HepG2 (cell line): Measurements from ENCODE around the gene PLS1. TPM values are rescaled to one million over a fixed set of nuclear protein-coding genes. Genes with fewer than 3 reads are reported as not detected.

Source experiments
- ATAC-seq: fragments of 200-7000 bp; cut with Tn5 transposase; 3 replicates; pipeline ENCODE4 v1.9.1; 2020; ENCODE audit warnings: mild to moderate bottlenecking, moderate library complexity
- BruUV-seq: library from RNA; stranded (reverse); fragments of 400-500 nt; replicated peaks from 2 replicates; lab custom pipeline; 2021; lab: Mats Ljungman, UMichigan
- CTCF ChIA-PET: fragments of 300-600 bp; formaldehyde crosslinking; extraction: SDS; loops from one replicate; lab custom pipeline; 2021; ENCODE audit warnings: low total read pairs, inconsistent platforms, low intra/inter-chr PET ratio; lab: Yijun Ruan, JAX
- POLR2A ChIA-PET: fragments of 350-600 bp; sonication (Branson Sonifier 250); formaldehyde crosslinking; loops from one replicate; lab custom pipeline; 2020; ENCODE audit warnings: antibody characterized with exemption, inconsistent platforms; lab: Yijun Ruan, JAX
- DNase-seq: peaks from one replicate; pipeline ENCODE4 v3.0.0-alpha.2; 2015; ENCODE audit warnings: low spot score
- FAIRE-seq: peaks from 3 replicates; lab custom pipeline; 2011; peaks lifted over from hg19 to GRCh38; lab: Jason Lieb, UNC
- H2AFZ ChIP-seq: one replicate; pipeline ENCODE4 v1.6.1; 2011; ENCODE audit warnings: low read length, inconsistent platforms
- H3K27ac ChIP-seq: fragments of 300-600 bp; 3 replicates; pipeline ENCODE4 v1.8.0; 2011; ENCODE audit warnings: mixed run types, mild to moderate bottlenecking, mixed read lengths, low read length, inconsistent platforms; ENCODE audit not compliant: insufficient read depth; ENCODE audit errors: extremely low read length
- H3K27me3 ChIP-seq, 2 experiments: fragments of 200-600 bp in 1 of 2; 2 replicates in 1 of 2; 3 replicates in 1 of 2; pipeline versions ENCODE4 v1.6.0 to v1.8.0; 2011; ENCODE audit warnings: low read length in 2 of 2, mild to moderate bottlenecking in 2 of 2, moderate library complexity in 2 of 2, inconsistent platforms in 1 of 2; ENCODE audit not compliant: insufficient read depth in 2 of 2, control insufficient read depth in 1 of 2
- H3K36me3 ChIP-seq, 2 experiments: fragments of 200-600 bp in 1 of 2; replicated peaks in 1 of 2; 2 replicates in 1 of 2; 3 replicates in 1 of 2; pipeline versions ENCODE4 v1.5.1 to v1.8.0; 2011; ENCODE audit warnings: low read length in 2 of 2, inconsistent platforms in 1 of 2; ENCODE audit not compliant: insufficient read depth in 2 of 2, control insufficient read depth in 1 of 2
- H3K4me1 ChIP-seq: 2 replicates; pipeline ENCODE4 v1.5.1; 2012; ENCODE audit warnings: low read length, inconsistent platforms; ENCODE audit not compliant: insufficient read depth
- H3K4me2 ChIP-seq: 2 replicates; pipeline ENCODE4 v1.6.0; 2011; ENCODE audit warnings: low read depth, low read length, inconsistent platforms
- H3K4me3 ChIP-seq, 3 experiments: fragments of 200-600 bp in 1 of 3; sonication (generic), shearing (Covaris generic) in 1 of 3; replicated peaks in 1 of 3; 2 replicates each; pipeline ENCODE4 v1.5.1; 2011 to 2016; ENCODE audit warnings: low read length in 3 of 3, inconsistent platforms in 2 of 3, low read depth in 2 of 3, mild to moderate bottlenecking in 2 of 3, control low read depth in 1 of 3, mixed read lengths in 1 of 3; ENCODE audit not compliant: insufficient read depth in 1 of 3
- H3K79me2 ChIP-seq: one replicate; pipeline ENCODE4 v1.6.1; 2011; ENCODE audit warnings: low read length, inconsistent platforms; ENCODE audit not compliant: insufficient read depth
- H3K9ac ChIP-seq: 2 replicates; pipeline ENCODE4 v1.6.0; 2011; ENCODE audit warnings: mild to moderate bottlenecking, low read depth, low read length, inconsistent platforms; ENCODE audit not compliant: insufficient read depth
- H3K9me3 ChIP-seq: 2 replicates; pipeline ENCODE4 v1.5.1; 2012; ENCODE audit warnings: mild to moderate bottlenecking, low read length
- H4K20me1 ChIP-seq: 2 replicates; pipeline ENCODE4 v1.6.0; 2011; ENCODE audit warnings: inconsistent platforms, mild to moderate bottlenecking, low read length, moderate library complexity; ENCODE audit not compliant: insufficient read depth
- ARID3A ChIP-seq: IDR thresholded peaks from 2 replicates; pipeline ENCODE4 v1.6.1; 2012; ENCODE audit warnings: low read depth, low read length, improper control_type of control experiment
- KLF13 ChIP-seq: sonication (generic); formaldehyde crosslinking; IDR thresholded peaks from 2 replicates; pipeline ENCODE4 v1.4.0; 2020; ENCODE audit warnings: mild to moderate bottlenecking, missing genetic modification reagents
- SMAD9 ChIP-seq: sonication (generic); formaldehyde crosslinking; IDR thresholded peaks from 2 replicates; pipeline ENCODE4 v1.5.1; 2020; ENCODE audit warnings: mild to moderate bottlenecking, missing genetic modification reagents
- ZKSCAN8 ChIP-seq: IDR thresholded peaks from 2 replicates; pipeline ENCODE4 v1.6.1; 2016; ENCODE audit warnings: borderline replicate concordance, missing genetic modification reagents, missing compliant biosample characterization
- ZNF17 ChIP-seq: sonication (generic); formaldehyde crosslinking; IDR thresholded peaks from 2 replicates; pipeline ENCODE4 v1.5.0; 2020; ENCODE audit warnings: mild to moderate bottlenecking, missing genetic modification reagents
- ZNF207 ChIP-seq: fragments of 450-650 bp; IDR thresholded peaks from 2 replicates; pipeline ENCODE4 v1.6.1; 2016; ENCODE audit warnings: antibody characterized with exemption, borderline replicate concordance
- ZNF253 ChIP-seq: sonication (generic); formaldehyde crosslinking; IDR thresholded peaks from 2 replicates; pipeline ENCODE4 v1.8.0; 2022; ENCODE audit warnings: mild to moderate bottlenecking, missing genetic modification reagents, borderline replicate concordance
- ZNF446 ChIP-seq: sonication (generic); formaldehyde crosslinking; IDR thresholded peaks from 2 replicates; pipeline ENCODE4 v1.5.0; 2020; ENCODE audit warnings: mild to moderate bottlenecking, missing genetic modification reagents
- ZNF557 ChIP-seq: sonication (generic); formaldehyde crosslinking; IDR thresholded peaks from 2 replicates; pipeline ENCODE4 v1.4.0; 2020; ENCODE audit warnings: missing genetic modification reagents
- ZNF652 ChIP-seq: IDR thresholded peaks from 2 replicates; pipeline ENCODE4 v1.6.1; 2016; ENCODE audit warnings: low read depth, borderline replicate concordance
- WGBS: methylation state at CpG from one replicate; pipeline ENCODE4 v1.1.6; 2017; ENCODE audit warnings: low lambda C conversion rate; 5-methylcytosine and 5-hydroxymethylcytosine counted together
- in situ Hi-C: cut with HindIII; loops from 2 replicates; pipeline ENCODE4 v1.10.0; 2017; ENCODE audit warnings: low pct_unique_long_range_greater_than_20kb; ENCODE audit not compliant: extremely low pct_ligation_motif_present
- intact Hi-C: fragments of 100-400 bp; cut with micrococcal nuclease; formaldehyde crosslinking; loops from one replicate; pipeline ENCODE4 v1.10.0; 2022; ENCODE audit not compliant: unreplicated experiment
- polyA plus RNA-seq, 8 experiments: library from polyadenylated mRNA; depleted of rRNA in 3 of 8; stranded (reverse) in 7 of 8; unstranded in 1 of 8; fragments of >200 nt; fragmentation: Illumina TruSeq in 4 of 8; extraction: Trizol in 4 of 8; gene quantifications; 2 replicates each; pipeline versions ENCODE4 v1.2.1 to v1.2.3, GENCODE V29; 2011 to 2016; ENCODE audit warnings: low read depth in 4 of 8, missing spikeins in 1 of 8, mixed read lengths in 1 of 8; ENCODE audit not compliant: insufficient read depth in 1 of 8
- total RNA-seq, 5 experiments: library from RNA; depleted of rRNA; stranded (reverse); fragments of >200 nt; fragmentation: Illumina TruSeq; extraction: Trizol; gene quantifications; 2 replicates each; pipeline ENCODE4 v1.2.3, GENCODE V29; 2016; ENCODE audit warnings: low read depth in 1 of 5
- TF ChIP-seq, protein P1 (sequence below): sonication (generic); formaldehyde crosslinking; IDR thresholded peaks from 2 replicates; pipeline ENCODE4 v1.5.1; 2020; ENCODE audit warnings: missing genetic modification reagents, mild to moderate bottlenecking, borderline replicate concordance
- TF ChIP-seq, protein P2 (sequence below): sonication (generic); formaldehyde crosslinking; IDR thresholded peaks from 2 replicates; pipeline ENCODE4 v1.5.1; 2020; ENCODE audit warnings: mild to moderate bottlenecking, moderate library complexity, missing genetic modification reagents

Gene PLS1
- total and polyA plus RNA-seq, 2 of the 13 experiments (the other 11 are each of a cell fraction or from before 2014, with no cell fraction given), result 11.2 to 21.1 TPM

GRCh38 chr3:142646020-142646785 is 50.0 kb downstream of the PLS1 start (continued):
- TF ChIP-seq ARID3A (no peak), ZNF207 (no peak), ZNF652 (CRISPR knock-in tag) (no peak), ZKSCAN8 (CRISPR knock-in tag) (no peak)
- TF ChIP-seq, protein P1, sequence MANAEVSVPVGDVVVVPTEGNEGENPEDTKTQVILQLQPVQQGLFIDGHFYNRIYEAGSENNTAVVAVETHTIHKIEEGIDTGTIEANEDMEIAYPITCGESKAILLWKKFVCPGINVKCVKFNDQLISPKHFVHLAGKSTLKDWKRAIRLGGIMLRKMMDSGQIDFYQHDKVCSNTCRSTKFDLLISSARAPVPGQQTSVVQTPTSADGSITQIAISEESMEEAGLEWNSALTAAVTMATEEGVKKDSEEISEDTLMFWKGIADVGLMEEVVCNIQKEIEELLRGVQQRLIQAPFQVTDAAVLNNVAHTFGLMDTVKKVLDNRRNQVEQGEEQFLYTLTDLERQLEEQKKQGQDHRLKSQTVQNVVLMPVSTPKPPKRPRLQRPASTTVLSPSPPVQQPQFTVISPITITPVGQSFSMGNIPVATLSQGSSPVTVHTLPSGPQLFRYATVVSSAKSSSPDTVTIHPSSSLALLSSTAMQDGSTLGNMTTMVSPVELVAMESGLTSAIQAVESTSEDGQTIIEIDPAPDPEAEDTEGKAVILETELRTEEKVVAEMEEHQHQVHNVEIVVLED (CRISPR knock-in tag), result no peak

DNA sequence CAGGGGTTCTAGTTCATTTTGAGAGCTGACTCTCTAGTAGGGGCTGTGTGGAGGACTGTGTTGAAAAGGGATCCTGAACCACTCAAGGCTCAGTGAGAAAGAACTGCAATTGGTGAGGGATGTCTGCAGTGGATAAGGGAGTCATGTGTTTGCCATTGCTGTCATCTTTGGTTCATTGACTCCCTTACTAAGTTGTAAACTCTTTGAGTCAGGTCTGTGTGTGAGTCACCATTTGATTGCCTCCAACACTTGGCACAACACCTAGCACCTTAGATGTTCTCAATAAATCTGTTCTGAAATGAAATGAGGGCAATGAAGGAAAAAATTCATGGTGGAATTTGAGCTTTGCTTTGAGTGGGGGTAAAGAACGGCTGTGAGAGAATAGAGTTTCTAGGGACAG is 51.7 kb downstream of the PLS1 start:
- WGBS, result 89% methylated on average over 1 of the region's 1 CpG
- no TSS peak for BruUV-seq
- ChIA-PET POLR2A (no interaction called here), CTCF (no interaction called here)
- Histone ChIP-seq H3K4me1 (peaks cover 14% of the 10 kb centered on the region), H3K9ac (no peak overlapping the region), H3K4me2 (no peak overlapping the region), H3K36me3 (peaks cover 0 to 1% of the 10 kb centered on the region in 2 experiments; a peak in 1 of 5 replicates), H3K9me3 (no peaks in the 10 kb centered on the region), H4K20me1 (no peaks in the 10 kb centered on the region), H3K27me3 (no peaks in the 10 kb centered on the region), H2AFZ (no peak overlapping the region), H3K4me3 (no peak overlapping the region), H3K27ac (no peak overlapping the region), H3K79me2 (no peaks in the 10 kb centered on the region)
- FAIRE-seq (no peak), DNase-seq (peak; percentile 10), ATAC-seq (no peak)
- intact Hi-C loops, result no loop called here
- TF ChIP-seq ZNF253 (CRISPR knock-in tag), result no peak
- no peak for TF ChIP-seq SMAD9 (CRISPR knock-in tag)
- TF ChIP-seq, protein P2, sequence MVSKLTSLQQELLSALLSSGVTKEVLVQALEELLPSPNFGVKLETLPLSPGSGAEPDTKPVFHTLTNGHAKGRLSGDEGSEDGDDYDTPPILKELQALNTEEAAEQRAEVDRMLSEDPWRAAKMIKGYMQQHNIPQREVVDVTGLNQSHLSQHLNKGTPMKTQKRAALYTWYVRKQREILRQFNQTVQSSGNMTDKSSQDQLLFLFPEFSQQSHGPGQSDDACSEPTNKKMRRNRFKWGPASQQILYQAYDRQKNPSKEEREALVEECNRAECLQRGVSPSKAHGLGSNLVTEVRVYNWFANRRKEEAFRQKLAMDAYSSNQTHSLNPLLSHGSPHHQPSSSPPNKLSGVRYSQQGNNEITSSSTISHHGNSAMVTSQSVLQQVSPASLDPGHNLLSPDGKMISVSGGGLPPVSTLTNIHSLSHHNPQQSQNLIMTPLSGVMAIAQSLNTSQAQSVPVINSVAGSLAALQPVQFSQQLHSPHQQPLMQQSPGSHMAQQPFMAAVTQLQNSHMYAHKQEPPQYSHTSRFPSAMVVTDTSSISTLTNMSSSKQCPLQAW, result no peak
- no peak for TF ChIP-seq KLF13 (CRISPR knock-in tag)
- no peak for TF ChIP-seq ZNF446
- TF ChIP-seq ZNF557, result no peak
- TF ChIP-seq ZNF17 (CRISPR knock-in tag), result no peak
- in situ Hi-C loops, result no loop called here
